NCI-H2029 (cell line): ENCODE results near the gene LILRA1.
"Not testable (repeated sequence)": the region's sequence is repeated elsewhere in the genome, so short reads cannot be mapped to it uniquely, and the experiment has no call there.

ENCODE experiments used
- DNase-seq: peaks from one replicate; lab custom pipeline; 2025; lab: John Stamatoyannopoulos, UW

Gene LILRA1

DNA sequence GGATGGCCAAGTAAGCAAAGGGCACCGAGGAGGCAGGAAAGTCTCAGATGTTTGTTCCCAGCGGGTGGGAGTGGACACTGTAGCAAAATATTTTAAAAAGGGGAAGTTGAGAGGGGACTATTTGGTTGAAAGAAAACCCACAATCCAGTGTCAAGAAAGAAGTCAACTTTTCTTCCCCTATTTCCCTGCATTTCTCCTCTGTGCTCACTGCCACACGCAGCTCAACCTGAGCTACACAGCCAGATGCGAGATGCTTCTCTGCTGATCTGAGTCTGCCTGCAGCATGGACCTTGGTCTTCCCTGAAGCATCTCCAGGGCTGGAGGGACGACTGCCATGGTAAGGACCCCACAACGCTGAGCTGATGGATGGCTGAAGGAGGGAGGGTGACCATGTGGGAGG is at the start of gene LILRA1:
Gene LILRA1 (plus strand): TSS at position 188 of the 400 bp plus-strand sequence. CDS start 613 bp downstream, outside the sequence.
- not testable (repeated sequence) for DNase-seq

DNA sequence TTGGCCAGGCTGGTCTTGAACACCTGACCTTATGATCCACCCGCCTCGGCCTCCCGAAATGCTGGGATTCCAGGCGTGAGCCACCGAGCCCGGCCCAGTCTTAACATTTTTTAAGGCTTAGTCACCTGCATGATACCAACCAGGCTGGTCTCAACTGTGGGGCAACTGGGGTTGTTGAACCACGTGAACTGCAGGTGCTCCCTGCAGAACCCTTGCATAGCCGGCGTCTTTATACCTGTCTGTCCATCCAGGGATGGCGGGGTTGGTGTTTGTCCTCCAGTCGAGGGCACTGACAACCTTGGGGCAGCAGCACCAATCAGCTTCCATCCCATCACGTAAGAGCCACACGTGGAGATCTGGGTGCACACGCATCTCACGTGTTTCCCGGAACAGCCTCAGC is 44.6 kb upstream of the LILRA1 start:
- no peak for DNase-seq

DNA sequence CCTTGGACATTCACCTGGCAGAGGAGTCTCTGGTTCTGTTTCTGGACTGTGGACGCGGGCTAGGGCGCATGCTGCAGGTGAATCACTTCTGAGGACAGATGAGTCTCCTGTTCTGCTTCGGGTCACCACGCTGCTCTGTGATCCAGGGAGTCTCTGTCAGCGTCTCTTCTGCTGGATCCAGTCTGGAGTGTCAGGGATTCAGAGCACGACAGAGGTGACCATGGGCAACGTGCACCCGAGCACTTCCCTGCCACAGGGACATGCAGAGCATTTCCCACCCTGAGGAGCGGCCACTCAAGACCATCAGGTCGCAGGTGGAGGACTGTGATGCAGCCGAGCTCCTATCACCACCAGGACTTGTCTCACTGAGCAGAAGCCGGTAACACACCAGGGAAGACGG is 44.2 kb upstream of the LILRA1 start:
- DNase-seq: no peak

DNA sequence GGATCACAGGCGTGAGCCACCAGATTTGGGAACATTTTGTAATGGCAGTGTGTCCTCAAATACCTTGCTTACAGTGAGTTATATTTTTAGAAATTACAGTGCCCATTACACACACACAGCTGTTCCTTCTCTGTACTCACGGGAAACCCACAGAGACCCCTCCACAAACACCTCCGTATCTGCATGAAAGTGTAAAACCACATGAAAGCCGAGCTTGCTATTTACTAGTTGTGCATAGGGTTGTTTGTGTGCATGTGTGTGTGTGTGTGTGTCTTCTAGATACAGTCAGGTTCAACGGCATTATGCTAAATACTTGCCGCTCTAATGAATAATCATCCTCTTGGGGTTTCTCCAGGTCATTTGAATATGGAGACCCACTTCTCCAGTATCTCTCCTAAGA is 42.1 kb upstream of the LILRA1 start:
- DNase-seq: no peak

DNA sequence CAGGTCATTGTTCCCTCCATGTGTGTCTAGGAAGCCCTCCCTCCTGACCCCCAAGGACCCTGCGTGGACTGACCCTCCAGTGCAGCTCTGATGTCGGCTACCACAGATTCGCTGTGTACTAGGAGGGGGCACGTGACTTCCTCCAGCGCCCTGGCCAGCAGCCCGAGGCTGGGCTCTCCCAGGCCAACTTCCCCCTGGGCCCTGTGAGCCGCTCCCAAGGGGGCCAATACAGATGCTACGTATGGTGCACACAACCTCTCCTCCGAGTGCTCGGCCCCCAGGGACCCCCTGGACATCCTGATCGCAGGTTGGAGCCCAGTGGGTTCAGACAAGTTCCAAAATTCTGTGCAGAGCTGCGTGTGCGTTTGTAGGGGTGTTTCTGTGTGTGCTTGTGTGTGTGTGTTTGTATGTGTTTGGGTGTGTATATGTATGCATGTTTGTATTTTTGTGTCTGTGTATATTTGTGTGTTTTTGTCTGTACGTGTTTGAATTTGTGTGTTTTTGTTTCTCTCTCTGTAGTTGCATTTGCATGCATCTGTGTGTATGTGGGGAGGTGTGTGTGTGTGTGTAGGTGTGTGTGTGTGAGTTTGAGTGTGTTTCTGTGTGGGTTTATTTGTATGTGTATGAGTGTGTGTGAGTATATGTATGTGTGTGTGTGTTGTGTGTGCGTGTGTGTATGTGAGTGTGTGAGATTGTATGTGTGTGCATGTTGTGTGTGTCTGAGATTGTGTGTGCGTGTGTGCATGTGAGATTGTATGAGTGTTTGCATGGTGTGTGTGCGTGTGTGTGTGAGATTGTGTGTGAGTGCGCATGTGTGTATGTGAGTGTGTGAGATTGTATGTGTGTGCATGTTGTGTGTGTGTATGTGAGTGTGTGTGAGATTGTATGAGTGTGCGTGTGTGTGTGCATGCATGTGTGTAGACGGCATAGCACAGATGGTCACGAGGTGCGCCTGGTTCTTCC is 41.2 kb upstream of the LILRA1 start:
- no peak for DNase-seq

DNA sequence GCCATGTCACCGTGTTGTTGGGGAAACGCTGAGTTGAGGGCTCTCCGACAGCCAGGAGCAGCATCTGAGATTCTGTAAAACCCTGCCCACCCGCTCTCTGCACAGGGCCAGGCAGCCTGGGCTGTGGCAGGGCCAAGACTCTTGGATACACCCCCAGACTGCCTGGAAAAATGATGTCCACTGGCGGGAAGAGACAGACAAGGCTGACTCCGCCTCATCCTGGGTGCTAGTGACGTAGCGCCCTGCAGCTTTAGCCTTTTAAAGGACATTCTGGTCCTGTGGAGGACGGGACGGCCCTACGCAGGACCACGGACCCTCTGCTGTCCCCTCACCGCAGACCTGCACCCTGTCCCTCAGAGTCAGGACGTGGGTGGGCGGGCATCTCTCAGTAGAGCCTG is 40.5 kb upstream of the LILRA1 start:
- DNase-seq: no peak

DNA sequence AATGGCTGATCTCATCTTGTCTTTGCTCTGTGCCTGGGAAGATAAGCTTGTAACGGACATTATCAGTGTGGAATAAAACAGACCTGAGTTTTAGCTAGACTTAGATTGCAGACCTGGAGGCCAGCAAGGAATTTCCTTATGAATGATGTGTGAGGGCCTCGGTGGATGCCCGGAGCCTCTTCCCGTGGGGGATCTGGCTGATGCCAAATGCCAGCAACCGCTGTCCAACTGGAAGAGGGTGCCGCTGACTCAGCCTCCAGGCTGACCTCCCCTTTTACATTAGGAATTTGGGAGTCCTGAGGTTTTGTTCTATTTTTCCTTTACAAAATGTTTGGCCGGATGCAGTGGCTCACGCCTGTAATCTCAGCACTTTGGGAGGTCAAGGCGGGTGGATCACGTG is 39.4 kb upstream of the LILRA1 start:
- no peak for DNase-seq

DNA sequence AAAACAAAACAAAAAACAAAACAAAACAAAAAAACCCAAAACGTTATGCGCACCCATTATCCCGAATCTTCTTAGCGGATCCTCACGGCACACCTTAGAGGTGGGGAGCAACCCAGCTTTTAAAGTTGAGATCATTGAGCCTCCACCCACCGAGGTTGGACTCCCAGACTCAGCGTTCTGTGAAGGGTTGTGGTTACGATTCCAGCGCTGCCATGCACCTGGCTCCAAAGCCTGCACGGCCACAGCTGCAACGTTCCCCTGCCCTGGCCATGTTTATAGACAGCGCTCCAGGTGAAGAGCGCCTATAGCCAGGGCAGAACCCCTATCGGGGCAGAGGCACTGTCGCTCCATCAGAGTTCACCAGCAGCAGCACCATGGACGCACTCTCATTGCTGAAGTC is 38.5 kb upstream of the LILRA1 start:
- no peak for DNase-seq

DNA sequence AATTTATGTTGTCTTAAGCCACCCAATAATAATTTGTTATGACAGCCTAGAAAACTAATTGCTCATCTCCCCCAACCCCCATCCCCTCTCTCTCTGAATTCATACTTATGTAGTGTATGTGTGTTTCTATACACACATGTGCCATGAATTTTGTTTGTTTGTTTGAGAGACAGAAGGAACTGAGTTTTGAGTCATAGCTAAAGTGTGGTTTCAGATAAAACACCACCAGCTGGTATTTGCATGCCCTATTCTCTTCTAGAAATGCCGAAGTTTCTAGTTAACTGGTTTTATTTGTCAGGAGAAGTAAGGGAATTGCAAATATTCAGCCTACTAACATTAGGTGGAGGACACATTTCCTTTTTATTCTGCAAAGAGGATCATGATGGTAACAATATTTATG is 37.2 kb upstream of the LILRA1 start:
- DNase-seq: no peak

DNA sequence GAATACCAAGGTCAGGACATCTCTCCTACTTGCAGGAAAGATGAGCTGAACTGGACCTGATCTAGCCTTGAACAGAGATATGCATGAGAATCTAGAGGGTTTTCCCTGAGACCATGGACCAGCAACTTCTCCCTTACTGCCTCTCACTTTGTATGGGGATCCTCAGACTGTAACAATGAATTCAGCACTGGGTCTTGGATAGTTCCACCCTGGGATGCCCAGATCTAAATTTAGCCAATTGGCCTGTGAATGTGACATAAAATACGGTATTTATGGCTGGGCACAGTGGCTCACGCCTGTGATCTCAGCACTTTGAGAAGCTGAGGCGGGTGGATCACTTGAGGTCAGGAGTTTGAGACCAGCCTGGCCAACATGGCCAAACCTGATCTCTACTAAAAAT is 35.1 kb upstream of the LILRA1 start:
- no peak for DNase-seq

DNA sequence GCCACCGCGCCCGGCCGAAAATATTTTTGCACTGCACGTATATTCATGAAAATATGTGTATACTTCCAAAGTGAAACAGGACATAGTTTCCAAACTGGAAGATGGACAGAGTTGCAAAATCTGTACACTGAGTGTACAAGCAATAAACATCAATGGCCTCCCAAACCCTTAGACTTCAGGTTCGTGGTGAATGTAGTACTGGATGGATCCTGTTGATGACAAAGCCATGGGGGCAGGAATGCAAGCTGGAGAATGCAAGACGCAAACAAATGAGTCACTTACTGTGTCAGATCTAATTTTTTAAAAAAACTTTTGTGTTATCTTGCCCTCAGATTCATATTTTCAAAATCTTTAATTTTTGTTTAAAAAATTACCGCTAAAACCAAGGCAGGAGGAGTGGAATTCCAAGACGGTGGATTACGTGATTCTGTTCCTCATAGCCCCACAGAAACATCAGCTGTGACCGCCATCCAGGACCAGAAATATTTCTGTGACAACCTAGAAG is 32.5 kb upstream of the LILRA1 start:
- DNase-seq: no peak

DNA sequence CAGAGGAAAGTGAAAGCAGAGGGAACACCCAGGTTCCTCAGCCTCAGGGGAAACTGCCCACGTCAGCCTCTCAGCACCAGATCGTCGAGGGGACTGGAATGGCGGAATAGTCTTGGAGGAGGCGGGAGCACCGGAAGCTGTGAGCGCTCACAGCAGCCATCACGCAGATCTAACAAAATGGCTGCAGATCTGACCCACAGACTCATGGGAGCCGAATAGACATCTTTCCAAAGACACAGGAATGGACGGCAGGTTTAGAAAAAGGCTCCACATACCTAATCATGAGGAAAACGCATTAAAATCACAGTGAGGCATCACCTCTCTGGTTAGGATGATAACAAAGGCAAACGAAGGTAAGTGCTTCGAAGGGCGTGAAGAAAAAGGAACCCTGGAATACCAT is 31.6 kb upstream of the LILRA1 start:
- DNase-seq: peak; percentile 66

DNA sequence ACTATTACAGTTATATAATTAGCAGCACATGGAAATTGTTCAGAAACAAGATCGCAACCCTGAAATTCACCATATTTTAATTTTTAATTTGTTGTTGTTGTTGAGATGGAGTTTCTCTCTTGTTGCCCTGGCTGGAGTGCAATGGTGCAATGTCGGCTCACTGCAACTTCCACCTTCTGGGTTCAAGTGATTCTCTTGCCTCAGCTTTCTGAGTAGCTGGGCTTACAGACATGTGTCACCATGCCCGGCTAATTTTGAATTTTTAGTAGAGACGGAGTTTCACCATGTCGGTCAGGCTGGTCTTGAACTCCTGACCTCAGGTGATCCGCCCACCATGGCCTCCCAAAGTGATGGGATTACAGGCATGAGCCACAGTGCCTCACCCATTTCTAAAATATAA is 30.2 kb upstream of the LILRA1 start:
- DNase-seq: not testable (repeated sequence)

DNA sequence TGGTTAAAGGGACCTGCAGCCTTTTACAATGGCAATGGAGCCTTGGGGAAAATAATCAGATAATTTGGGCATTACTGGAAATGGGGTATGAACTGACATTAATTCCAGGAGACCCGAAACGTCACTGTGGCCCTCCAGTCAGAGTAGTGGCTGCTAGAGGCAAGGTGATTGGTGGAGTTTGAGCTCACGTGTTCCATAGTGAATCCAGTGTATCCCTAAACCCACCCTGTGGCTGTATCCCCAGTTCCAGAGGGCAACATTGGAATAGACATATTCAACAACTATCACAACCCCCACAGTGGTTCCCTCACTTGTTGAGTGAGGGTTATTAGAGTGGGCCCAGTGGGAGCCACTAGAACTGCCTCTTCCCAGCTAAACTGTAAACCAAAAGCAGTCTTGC is 23.1 kb upstream of the LILRA1 start:
- no peak for DNase-seq

DNA sequence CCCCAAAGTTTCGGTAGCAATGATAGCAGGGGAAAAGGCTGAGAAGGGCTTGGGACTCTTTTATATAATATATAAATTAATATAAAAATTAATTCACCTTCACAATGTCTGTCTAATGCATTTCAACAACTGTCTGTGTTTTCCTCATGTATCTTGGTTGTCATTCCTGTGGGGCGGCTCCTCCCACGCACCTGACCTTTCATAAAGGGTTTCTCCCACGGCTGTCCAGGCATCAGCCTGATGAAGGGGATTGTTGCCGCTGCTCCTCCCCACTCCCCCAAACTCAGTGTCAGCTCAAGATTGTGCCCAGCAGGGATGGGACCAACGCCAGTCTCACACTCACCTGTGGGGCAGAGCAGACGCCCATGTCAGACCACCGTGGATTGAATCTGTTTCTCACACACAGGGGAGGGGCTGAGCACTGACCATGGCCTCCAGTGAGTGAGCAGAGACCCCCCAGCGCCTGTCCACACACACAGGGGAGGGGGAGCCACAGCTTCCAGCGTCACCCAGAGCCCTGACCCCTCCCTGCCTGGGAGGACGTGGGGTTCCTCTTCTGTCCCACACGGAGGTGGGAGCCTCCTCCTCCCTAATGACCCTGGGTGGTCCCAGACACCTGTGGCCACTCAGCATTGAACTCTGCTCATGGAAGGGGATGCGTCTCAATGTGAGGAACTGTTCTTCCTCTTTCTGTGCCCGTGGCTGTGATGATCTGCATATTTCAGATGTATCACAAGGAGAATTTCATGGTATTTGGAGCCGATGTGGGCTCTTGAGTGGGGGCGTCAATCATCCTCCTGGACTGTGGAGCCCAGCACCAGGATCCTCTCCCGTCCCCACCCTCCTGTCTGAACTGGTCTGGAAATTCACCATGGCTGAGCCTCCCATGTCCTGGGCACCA is 21.5 kb upstream of the LILRA1 start:
- not testable (repeated sequence) for DNase-seq

DNA sequence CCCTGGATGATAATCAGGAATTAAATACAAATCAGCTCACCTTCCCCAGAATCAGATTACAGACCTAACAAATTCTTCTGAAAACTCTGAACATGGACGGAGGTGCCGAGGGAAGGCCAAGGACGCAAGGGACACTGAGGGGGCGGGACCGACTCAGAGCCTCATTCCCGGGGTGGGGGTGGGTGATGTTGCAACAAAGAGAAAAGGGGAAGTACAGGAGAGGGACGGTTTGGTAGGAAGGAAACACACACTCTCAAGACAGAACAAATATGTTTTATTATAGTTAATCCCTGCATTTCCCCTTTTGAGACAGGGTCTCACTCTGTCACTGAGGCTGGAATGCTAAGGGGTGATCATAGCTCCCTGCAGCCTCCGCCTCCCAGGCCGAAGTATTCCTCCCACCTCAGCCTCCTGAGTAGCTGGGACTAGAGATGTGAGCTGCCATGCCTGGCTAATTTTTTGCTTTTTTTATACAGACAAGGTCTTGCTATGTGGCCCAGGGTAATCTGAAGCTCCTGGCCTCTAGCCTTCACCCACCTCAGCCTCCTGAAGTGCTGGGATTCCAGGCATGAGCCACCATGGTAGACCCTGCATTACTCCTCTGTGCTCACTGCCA is 20.6 kb upstream of the LILRA1 start:
- no peak for DNase-seq

DNA sequence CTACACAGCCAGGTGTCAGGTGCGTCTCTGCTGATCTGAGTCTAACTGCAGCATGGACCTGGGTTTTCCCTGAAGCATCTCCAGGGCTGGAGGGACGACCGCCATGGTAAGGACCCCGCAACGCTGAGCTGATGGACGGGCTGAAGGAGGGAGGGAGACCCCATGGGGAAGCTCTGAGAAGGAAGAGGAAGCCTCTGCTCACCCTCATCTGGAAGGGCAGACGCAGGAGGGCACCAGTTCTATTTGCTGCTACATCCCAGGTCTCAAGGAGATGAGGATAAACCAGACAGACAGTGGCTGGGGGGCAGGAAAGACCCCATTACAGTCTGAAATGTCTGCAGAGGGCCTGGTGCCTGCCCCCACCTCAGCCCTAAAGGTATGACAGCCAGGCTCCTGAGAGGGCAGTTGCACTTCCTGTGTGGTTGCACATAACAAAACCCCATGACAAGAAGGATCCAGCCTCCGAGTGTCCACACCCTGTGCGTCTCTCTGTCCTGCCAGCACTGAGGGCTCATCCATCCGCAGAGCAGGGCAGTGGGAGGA is 20.0 kb upstream of the LILRA1 start, which contains the start of gene LILRA2:
Gene LILRA2 (plus strand): TSS at position 461 of the 543 bp plus-strand sequence. CDS start 89 bp downstream, outside the sequence.
- no peak for DNase-seq

DNA sequence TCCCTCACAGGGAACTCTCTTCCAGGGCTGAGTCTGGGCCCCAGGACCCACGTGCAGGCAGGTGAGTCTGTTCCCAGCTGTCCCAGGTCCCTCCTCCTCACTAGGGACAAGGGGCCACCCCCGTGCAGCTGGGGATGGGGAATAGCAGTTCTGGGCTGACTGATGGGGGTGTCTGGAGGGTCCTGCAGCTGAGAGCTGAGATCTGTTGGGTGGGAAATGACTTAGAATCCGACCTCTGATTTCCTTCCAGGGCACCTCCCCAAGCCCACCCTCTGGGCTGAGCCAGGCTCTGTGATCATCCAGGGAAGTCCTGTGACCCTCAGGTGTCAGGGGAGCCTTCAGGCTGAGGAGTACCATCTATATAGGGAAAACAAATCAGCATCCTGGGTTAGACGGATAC is 19.4 kb upstream of the LILRA1 start:
- DNase-seq: no peak

DNA sequence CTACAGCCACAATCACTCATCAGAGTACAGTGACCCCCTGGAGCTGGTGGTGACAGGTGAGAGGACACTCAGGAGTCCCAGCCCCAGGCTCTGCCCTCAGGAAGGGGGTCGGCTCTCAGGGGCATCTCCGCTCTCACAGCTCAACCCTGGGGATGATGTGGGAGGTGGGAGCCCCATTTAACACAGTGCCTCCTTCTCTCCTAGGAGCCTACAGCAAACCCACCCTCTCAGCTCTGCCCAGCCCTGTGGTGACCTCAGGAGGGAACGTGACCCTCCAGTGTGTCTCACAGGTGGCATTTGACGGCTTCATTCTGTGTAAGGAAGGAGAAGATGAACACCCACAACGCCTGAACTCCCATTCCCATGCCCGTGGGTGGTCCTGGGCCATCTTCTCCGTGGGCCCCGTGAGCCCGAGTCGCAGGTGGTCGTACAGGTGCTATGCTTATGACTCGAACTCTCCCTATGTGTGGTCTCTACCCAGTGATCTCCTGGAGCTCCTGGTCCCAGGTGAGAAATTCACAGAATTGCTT is 18.8 kb upstream of the LILRA1 start:
- no peak for DNase-seq

DNA sequence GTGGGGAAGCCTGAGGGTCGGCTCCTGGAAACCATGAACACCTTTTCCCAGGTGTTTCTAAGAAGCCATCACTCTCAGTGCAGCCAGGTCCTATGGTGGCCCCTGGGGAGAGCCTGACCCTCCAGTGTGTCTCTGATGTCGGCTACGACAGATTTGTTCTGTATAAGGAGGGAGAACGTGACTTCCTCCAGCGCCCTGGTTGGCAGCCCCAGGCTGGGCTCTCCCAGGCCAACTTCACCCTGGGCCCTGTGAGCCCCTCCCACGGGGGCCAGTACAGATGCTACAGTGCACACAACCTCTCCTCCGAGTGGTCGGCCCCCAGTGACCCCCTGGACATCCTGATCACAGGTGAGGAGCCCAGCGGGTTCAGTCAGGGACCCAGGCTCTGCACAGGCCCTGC is 18.2 kb upstream of the LILRA1 start:
- DNase-seq: not testable (repeated sequence)

DNA sequence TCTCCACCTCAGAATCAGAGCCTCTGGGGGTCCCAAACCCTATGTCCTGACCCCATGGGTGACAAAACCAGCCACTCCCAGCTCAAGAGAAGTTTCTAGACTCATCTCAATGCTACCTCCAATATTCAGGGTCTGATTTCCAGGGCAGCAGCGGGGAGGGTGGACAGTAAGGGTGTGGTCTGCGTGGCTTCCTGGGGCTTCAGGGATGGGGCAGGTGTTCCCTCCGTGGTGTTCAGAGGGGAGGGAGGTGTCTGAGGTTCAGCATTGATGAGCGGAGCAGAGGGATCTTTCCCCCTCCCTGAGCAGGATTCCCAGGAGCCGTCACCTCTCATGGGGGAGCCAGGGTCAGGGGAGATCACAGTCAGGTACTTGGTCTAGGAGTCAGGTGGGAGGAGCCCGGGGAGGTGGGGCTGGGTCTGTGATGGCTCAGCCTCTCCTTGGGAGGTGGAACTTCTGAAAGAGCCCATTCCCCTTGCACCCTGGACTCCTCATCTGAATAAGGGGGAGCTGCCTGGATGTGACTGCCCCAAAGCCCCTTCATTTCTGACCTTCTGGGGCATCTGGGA is 16.9 kb upstream of the LILRA1 start:
- no peak for DNase-seq
